HL-60 (cell line): ENCODE results near the gene ADPRS.

Experiments used
- GABPA ChIP-seq: IDR thresholded peaks from 2 replicates; pipeline ENCODE4 v1.6.1; 2012; ENCODE audit warnings: low read depth
- POLR2AphosphoS5 ChIP-seq: IDR thresholded peaks from 2 replicates; pipeline ENCODE4 v1.6.1; 2012; ENCODE audit warnings: low read depth
- TF ChIP-seq, protein P1 (sequence below): IDR thresholded peaks from 2 replicates; pipeline ENCODE4 v1.6.1; 2012; ENCODE audit warnings: low read depth; ENCODE audit not compliant: insufficient replicate concordance
- TF ChIP-seq, protein P2 (sequence below): IDR thresholded peaks from one replicate; pipeline ENCODE4 v1.5.1; 2011; ENCODE audit warnings: low read length, control low read depth, inconsistent platforms; ENCODE audit not compliant: insufficient read depth

DNA sequence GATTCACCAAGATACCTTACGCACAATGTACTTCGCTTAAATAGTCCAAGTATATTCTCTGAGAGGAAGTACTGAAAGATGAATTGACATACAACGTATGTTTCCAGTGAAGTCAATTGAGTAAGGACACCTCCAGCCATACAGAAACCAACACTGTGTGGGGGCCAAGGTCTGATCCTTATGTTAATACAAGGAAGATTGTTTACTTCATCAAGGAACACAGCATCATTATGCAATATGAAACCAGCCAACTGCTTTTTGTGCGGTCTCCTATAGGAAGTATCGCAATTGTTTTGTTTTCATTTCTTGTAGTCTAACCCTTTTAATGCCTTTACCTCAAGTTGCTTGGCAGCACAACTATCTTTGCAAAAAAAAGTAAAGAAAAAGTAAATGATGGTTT, 33.0 kb upstream of the ADPRS start:
- TF ChIP-seq, protein P1, sequence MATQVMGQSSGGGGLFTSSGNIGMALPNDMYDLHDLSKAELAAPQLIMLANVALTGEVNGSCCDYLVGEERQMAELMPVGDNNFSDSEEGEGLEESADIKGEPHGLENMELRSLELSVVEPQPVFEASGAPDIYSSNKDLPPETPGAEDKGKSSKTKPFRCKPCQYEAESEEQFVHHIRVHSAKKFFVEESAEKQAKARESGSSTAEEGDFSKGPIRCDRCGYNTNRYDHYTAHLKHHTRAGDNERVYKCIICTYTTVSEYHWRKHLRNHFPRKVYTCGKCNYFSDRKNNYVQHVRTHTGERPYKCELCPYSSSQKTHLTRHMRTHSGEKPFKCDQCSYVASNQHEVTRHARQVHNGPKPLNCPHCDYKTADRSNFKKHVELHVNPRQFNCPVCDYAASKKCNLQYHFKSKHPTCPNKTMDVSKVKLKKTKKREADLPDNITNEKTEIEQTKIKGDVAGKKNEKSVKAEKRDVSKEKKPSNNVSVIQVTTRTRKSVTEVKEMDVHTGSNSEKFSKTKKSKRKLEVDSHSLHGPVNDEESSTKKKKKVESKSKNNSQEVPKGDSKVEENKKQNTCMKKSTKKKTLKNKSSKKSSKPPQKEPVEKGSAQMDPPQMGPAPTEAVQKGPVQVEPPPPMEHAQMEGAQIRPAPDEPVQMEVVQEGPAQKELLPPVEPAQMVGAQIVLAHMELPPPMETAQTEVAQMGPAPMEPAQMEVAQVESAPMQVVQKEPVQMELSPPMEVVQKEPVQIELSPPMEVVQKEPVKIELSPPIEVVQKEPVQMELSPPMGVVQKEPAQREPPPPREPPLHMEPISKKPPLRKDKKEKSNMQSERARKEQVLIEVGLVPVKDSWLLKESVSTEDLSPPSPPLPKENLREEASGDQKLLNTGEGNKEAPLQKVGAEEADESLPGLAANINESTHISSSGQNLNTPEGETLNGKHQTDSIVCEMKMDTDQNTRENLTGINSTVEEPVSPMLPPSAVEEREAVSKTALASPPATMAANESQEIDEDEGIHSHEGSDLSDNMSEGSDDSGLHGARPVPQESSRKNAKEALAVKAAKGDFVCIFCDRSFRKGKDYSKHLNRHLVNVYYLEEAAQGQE, result no peak
- TF ChIP-seq, protein P2, sequence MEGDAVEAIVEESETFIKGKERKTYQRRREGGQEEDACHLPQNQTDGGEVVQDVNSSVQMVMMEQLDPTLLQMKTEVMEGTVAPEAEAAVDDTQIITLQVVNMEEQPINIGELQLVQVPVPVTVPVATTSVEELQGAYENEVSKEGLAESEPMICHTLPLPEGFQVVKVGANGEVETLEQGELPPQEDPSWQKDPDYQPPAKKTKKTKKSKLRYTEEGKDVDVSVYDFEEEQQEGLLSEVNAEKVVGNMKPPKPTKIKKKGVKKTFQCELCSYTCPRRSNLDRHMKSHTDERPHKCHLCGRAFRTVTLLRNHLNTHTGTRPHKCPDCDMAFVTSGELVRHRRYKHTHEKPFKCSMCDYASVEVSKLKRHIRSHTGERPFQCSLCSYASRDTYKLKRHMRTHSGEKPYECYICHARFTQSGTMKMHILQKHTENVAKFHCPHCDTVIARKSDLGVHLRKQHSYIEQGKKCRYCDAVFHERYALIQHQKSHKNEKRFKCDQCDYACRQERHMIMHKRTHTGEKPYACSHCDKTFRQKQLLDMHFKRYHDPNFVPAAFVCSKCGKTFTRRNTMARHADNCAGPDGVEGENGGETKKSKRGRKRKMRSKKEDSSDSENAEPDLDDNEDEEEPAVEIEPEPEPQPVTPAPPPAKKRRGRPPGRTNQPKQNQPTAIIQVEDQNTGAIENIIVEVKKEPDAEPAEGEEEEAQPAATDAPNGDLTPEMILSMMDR, result no peak
- TF ChIP-seq POLR2AphosphoS5, result no peak
- TF ChIP-seq GABPA, result no peak
